BE2C (cell line): ENCODE results near the gene HCN1.

Experiments
- DNase-seq: peaks from one replicate; pipeline ENCODE4 v3.0.0-alpha.2; 2020
- H3K27me3 ChIP-seq: fragments of 250-450 bp; sonication (Bioruptor Pico); 2 replicates; pipeline ENCODE4 v1.5.1; 2020; ENCODE audit warnings: mild to moderate bottlenecking
- H3K36me3 ChIP-seq: fragments of 250-450 bp; sonication (Bioruptor Pico); 2 replicates; pipeline ENCODE4 v1.5.1; 2020; ENCODE audit warnings: mild to moderate bottlenecking
- H3K4me1 ChIP-seq: fragments of 250-450 bp; sonication (Bioruptor Pico); 2 replicates; pipeline ENCODE4 v1.5.1; 2020
- H3K4me3 ChIP-seq: 2 replicates; pipeline ENCODE4 v1.5.1; 2011; ENCODE audit warnings: low read depth, low read length
- H3K9me3 ChIP-seq: fragments of 250-450 bp; sonication (Bioruptor Pico); 2 replicates; pipeline ENCODE4 v1.5.1; 2020
- CTCF ChIP-seq: IDR thresholded peaks from 2 replicates; pipeline ENCODE4 v1.5.1; 2012; ENCODE audit warnings: mild to moderate bottlenecking, low read depth, low read length

HCN1 gene

DNA sequence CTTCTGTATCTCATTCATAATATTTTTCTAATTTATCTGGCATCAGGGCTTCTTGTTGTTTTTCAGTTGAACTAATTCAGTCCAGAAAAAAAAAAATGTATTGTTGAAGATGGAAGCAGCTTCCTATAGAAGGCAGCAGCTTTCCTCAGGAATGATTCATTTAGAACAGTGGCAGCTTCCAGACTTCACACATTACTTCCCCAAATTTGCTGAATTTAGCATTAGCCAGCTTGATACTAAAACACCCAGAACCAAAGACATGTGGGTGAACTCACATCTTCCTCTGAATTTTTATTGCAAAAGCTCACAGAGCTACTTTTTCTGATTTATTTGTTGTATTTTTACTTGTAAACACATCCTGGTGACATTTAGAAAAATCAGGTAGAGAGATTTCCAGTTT, 53.8 kb downstream of the HCN1 start:
- no peak for DNase-seq
- Histone ChIP-seq H3K4me3 (no peak overlapping the region), H3K9me3 (no peaks in the 10 kb centered on the region), H3K36me3 (0 out of 2 replicates have a peak, but pooled peaks cover 2% of the 10 kb centered on the region), H3K4me1 (peaks cover 15% of the 10 kb centered on the region), H3K27me3 (no peaks in the 10 kb centered on the region)
- TF ChIP-seq CTCF: no peak

DNA sequence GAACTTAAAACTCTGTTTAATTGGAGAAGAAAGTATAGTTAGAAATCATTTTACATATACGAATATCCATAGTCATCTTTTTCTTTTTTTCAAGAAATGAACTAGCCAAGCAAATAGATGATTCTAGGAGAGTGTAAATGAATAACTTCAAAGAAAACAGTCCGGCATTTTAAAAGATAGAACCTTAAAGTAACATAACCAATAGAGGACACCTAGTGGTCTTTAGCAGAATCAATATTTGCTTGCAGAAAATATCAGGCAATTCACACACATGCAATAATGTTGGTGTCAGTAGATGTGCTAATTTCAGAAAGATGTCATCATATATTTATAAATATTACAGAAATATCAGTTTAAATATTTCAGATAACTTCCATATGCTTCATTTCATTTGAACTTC, 57.1 kb downstream of the HCN1 start:
- H3K4me1 ChIP-seq: peaks cover 12% of the 10 kb centered on the region

GRCh38 chr5:45627076-45627656, 69.0 kb downstream of the HCN1 start:
- peaks cover 18% of the 10 kb centered on the region for H3K4me1 ChIP-seq
- H3K4me3 ChIP-seq: no peak overlapping the region
- H3K36me3 ChIP-seq: no peaks in the 10 kb centered on the region
- no peak for TF ChIP-seq CTCF
- no peaks in the 10 kb centered on the region for H3K27me3 ChIP-seq
- no peaks in the 10 kb centered on the region for H3K9me3 ChIP-seq
- DNase-seq: no peak

More for the DNA sequence above, 57.1 kb downstream of the HCN1 start:
- no peak for DNase-seq
- H3K27me3 ChIP-seq: no peaks in the 10 kb centered on the region
- TF ChIP-seq CTCF: peak; percentile 54
- H3K9me3 ChIP-seq: no peaks in the 10 kb centered on the region
- H3K4me3 ChIP-seq: no peak overlapping the region
- 0 out of 2 replicates have a peak, but pooled peaks cover 3% of the 10 kb centered on the region for H3K36me3 ChIP-seq

DNA sequence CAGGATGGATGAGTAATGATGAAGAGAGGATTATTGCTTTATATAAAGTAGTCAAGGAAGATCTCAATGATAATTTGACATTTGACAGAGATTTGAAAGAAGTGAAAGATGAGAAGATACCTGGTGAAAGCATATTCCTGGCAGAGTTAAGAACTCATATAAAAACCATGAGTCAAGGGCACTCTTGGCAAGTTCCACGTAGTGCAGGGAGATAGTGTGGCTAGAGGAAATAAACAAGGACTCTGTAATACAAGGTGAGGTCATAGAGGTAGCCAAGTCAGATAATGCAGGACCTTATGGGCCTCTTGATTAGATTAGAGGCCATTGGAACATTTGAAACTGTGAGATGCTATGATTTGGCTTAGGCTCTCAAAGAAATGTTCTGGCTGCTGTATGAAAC, 72.3 kb downstream of the HCN1 start:
- Histone ChIP-seq H3K4me3 (no peak overlapping the region), H3K4me1 (peaks cover 17% of the 10 kb centered on the region), H3K9me3 (no peaks in the 10 kb centered on the region), H3K36me3 (peaks cover 3% of the 10 kb centered on the region; the same call in 1 of the 2 replicates), H3K27me3 (no peaks in the 10 kb centered on the region)
- no peak for TF ChIP-seq CTCF
- DNase-seq: peak; percentile 40

- Histone ChIP-seq H3K36me3 (peaks cover 3% of the 10 kb centered on the region; the same call in 1 of the 2 replicates), H3K4me1 (peaks cover 18% of the 10 kb centered on the region), H3K4me3 (peak overlapping the region; percentile 15), H3K27me3 (no peaks in the 10 kb centered on the region), H3K9me3 (no peaks in the 10 kb centered on the region)
- DNase-seq: no peak
- TF ChIP-seq CTCF: no peak
Observed at GRCh38 chr5:45622365-45622764, 73.8 kb downstream of the HCN1 start.

GRCh38 chr5:45617859-45618416, 78.2 kb downstream of the HCN1 start:
- Histone ChIP-seq H3K9me3 (no peaks in the 10 kb centered on the region), H3K27me3 (no peaks in the 10 kb centered on the region), H3K4me1 (peaks cover 7% of the 10 kb centered on the region), H3K36me3 (peaks cover 7% of the 10 kb centered on the region), H3K4me3 (no peak overlapping the region)
- TF ChIP-seq CTCF: no peak
- DNase-seq: no peak
